Activated CD4-positive, alpha-beta T cell treated with anti-CD3 and anti-CD28 coated beads, Interleukin-2, Interleukin-6, amounts not matched to agents 100 ng/mL and 50 ng/mL, durations not matched to agents 16 hours and 8 hours (primary cell): ENCODE data around the gene HLA-DPB1.
A peak's percentile ranks its signal among the peaks of the same experiment; 100 is the strongest.
"Not testable (repeated sequence)": the region's sequence is repeated elsewhere in the genome, so short reads cannot be mapped to it uniquely, and the experiment has no call there.

Experiments used
- DNase-seq: peaks from one replicate; pipeline ENCODE4 v3.0.0-alpha.2; 2020

HLA-DPB1 gene

GRCh38 chr6:33075568-33076405, at the start of gene HLA-DPB1:
HLA-DPB1 (plus strand) TSS chr6:33075990; CDS start chr6:33076042, 52 bp downstream.
- DNase-seq: peak; percentile 84

- DNase-seq: no peak
Measured at GRCh38 chr6:33028220-33028849, 47.5 kb upstream of the HLA-DPB1 start.

GRCh38 chr6:33029328-33030184, 46.2 kb upstream of the HLA-DPB1 start:
- DNase-seq: peak; percentile 69

DNA sequence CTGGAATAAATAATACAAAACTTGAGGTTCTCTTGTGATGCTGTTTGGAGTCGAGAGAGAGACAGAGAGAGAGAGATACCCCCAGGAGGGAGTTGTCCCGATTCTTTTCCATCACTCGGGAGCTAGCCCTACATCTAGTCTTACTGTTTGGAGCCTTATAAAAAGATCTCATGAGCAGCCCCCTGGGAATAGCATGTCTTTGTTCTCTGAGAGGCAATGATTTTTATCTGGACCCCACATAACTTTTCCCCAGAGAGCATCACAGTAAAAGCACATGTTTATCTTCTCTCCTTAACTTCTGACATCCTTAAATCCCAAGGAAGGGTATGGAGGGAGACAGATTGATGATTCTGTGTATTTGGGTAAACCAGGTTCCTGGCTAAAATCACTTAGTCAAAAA, 45.5 kb upstream of the HLA-DPB1 start:
- no peak for DNase-seq

DNA sequence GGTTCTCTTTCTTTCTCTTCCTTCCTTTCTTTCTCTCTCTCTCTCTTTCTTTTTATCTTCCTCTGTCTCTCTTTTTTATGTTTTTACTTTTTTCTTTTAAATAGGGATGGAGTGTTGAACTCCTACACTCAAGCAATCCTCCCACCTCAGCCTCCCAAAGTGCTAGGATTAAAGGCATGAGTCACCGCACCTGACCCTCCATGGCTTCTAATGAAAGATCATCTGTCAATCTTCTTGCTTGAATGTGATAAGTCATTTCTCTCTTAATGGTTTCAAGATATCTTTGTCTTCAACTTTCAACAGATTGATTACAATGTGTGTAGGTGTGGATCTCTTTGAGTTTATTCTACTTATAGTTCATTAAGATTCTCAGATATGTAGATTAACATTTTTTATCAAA, 41.2 kb upstream of the HLA-DPB1 start:
- DNase-seq: no peak

DNA sequence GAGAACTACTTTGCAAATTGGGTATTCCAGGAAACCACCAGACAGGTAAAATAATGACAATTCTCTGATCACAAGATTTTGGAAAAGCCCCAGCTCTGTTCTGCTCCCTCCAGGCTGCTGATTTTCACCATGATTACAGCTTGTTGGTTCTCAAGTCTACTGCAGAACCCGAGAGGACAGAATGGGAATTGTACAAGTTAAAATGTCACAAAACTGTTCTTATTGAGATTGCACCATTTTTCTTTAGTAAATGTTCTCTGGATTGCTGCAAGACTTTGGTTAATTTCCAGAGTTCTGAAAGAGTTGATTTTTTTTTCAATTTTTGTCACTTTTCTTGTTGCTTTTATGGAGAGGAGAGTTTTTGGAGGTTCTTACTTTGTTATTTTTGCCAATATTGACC, 39.3 kb upstream of the HLA-DPB1 start:
- no peak for DNase-seq

DNA sequence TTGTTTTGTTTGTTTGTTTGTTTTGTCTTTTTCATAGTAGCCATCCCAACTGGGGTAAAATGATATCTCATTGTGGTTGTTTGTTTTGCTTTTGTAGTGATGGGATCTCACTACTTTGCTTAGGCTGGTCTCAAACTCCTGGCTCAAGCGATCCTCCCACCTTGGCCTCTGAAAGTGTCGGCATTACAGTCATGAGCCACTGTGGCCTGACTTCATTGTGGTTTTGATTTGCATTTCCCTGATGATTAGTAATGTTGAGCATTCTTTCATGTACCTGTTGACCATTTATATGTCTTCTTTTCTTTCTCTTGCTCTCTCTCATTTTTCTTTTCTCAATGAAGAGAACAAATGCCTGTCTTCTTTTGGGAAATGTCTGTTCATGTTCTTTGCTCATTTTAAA, 35.6 kb upstream of the HLA-DPB1 start:
- no peak for DNase-seq

DNA sequence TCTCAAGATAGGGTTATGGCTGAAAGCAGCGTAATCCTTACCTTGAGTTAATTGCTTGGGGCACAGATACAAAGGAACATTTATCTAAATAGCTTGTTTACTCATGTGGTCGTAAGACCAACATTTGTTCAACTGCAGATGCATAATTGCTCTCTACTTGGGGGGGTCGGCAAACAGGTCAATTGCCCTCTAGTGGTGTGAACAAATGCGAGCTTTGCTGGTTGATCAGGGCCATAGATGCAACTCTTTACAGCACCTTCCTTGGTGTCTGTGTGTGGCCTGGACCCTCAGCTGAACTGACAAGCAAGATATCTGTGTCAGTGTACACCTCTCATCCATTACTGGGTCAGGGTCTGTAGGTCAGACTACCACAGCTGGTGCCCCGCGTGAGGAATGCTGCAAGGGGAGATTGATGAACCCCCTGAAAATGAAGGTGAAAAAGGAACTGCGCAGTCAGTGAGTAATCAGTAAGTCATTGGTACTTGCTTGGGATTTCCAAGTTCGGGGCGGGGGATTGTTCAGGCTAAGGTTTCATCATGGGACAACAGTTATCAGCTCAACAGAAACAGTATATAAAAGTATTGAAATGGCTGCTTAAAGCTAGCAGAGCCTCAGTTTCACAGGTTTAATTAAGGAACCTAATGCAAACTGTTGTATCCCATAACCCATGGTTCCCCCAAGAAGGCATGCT, 26.3 kb upstream of the HLA-DPB1 start:
- DNase-seq: no peak

DNA sequence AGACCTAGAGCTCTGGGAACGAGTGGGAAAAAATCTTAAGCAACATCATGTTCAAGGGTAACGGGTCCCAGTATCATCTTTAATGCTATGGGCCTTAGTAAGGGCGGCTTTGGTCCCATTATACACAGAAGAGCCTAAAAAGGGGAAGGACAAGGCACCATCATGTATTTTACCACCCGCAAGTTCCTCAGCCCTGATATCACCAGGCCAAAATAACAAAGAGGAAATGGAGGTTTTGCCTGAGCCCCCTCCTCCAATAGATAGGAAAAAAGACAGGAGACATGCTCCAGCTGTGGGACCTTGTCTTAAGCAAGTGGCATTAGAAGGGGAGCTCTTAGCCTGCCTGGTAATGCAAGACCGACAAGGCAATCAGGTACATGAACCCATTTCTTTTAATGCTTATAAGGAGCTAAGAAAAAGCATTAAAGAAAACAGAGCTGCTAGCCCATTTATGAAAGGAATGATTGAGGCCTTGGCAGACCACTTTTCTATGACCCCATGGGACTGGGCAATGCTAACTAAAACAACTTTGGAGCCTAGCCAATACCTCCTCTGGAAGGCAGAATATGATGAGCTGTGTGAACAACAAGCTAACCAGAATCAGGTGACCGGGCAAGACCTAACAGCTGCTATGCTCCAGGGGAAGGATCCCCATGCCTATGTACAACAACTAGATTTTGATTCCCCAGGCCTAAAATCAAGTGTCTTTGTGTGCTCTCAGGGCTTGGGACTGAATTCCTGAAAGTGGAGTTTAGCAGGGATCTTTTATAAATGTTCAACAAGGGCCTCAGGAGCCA, 25.6 kb upstream of the HLA-DPB1 start:
- no peak for DNase-seq

DNA sequence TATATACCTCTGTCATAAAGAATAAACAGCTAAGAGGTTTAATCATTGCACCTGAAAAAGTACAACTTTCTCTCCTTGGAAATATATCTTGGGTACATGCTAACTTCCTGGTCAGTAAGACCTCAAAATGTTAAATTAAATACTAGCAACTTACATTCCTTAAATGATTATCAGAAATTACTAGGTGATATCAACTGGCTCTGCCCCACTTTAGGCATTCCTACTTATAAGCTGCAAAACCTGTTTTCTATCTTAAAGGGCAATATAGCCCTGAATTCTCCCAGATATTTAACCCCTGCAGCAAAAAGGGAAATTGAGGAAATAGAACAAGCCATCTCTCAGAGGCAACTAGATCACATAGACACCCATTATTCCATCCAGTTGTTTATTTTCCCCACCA, 23.2 kb upstream of the HLA-DPB1 start:
- DNase-seq: no peak

DNA sequence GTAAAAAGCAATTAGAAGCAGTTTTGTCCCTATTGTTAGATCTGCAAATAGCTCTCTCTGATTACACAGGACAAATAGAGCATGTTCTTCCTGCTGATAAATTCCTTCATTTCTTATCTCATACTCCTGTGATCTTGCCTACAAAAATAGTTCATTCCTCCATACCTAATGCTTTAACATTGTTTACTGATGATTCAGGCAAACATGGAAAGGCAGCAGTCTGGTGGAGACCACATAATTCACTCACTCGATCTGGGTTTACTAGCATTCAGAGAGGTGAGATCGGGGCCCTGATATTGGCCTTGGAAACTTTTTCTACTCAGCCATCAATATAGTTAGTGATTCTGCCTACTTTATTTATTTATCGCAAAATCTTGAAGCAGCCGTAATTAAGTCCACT, 22.6 kb upstream of the HLA-DPB1 start:
- DNase-seq: no peak

DNA sequence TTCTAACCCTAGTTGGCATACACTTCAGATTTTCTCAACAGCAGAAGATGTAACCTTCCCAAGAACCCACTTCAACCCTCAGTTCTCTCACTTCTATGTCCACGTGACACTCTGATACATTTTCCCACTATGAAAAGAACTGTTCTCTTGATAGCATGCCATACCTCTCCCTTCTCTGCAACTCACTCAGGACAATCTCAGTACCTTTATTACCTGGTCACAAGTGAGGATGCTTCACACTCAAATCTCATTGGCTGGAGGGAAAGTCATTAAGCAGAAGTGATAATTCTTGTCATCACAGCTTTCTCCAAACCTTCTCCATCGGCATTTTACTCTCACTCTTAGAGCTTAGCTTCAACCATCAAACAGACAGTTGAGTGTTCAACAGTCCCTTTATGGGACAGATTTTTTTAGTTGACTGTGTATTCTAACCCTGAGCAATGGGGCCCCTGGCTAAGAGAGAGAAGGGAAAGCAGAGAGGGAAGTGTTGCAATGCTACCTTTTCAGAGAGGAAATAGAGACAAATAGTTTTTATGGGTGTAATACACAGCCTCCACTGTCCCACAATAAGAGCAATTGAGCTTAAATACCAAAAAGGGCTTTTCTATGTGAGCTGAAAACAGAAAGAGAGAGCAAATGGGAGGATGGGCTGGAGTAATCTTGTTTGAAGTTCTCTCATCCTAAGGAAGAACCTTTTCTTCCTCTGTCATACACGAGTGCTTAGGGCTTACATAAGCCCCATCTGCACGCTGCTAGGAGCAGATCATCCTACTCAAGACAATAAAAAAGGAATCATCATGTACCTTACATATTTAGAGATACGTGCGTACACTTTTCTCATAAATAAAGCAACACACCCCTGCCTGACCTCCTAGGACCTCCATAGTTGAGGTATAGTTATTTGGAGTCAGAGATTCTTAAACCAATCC, 18.3 kb upstream of the HLA-DPB1 start:
- no peak for DNase-seq

- no peak for DNase-seq
Measured at GRCh38 chr6:33061987-33062386, 13.8 kb upstream of the HLA-DPB1 start.

- DNase-seq: not testable (repeated sequence)
Measured at GRCh38 chr6:33063435-33063834, 12.4 kb upstream of the HLA-DPB1 start.

DNA sequence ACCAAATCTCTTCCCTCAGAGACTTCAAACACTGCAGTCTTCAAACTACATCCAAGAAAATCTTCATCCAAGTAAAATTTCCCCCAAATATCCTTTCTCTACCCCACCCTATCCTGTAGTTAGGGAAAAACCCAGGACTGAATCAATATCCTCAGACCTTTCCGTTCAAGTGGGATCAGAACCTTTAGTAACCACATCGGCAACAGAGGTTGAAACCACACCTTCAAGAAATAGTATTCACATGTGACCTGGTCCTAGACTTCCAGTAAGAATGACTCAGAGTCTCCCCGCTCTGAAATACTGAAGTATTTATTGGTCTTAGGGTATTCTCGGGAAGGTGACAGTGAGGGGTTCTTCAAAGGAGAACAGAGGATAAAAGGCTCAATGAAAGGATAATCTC, 11.1 kb upstream of the HLA-DPB1 start:
- no peak for DNase-seq

DNA sequence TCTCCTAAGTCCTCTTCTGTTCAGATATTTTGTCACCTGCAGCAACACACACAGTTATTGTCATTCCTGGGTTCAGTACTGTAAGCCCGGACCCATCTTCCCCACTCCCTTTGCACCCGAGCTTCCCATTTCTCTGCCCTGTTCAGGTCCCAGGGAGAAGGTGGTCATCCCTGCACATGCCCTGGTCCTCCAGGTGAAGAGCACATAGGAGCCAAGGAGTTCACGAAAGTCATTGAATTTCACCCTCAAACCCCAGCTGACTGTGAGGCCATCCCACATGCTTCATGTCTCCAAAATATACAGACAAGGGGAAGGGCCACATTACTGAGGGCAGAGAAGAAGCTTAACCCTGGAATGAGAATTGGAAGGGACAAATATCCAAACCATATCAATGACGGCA, 10.5 kb upstream of the HLA-DPB1 start:
- no peak for DNase-seq

DNA sequence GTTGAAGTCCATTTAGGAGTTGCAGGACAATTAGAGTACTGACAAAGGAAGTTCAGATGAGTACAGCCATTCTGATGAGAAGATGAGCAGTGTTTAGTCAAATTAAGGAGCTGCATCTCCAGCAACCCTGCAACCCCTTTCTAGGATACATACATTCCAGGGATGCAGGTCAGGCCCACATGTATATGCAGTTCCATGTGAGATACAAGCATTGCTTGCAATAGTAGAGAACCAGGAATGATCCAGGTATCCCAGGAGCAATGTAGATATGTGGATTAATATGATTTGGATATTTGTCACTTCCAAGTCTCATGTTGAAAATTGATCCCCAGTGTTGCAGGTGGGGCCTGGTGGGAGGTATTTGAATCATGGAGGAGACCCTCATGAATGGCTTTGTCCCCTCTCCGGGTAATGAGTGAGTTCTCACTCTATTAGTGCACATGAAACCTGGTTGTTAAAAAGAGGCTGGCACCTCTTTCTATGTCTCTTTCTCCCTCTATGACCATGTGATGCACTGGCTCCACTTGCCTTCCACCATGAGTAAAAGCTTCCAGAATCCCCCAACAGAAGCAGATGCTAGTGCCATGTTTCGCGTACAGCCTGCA, 8.8 kb upstream of the HLA-DPB1 start:
- no peak for DNase-seq

DNA sequence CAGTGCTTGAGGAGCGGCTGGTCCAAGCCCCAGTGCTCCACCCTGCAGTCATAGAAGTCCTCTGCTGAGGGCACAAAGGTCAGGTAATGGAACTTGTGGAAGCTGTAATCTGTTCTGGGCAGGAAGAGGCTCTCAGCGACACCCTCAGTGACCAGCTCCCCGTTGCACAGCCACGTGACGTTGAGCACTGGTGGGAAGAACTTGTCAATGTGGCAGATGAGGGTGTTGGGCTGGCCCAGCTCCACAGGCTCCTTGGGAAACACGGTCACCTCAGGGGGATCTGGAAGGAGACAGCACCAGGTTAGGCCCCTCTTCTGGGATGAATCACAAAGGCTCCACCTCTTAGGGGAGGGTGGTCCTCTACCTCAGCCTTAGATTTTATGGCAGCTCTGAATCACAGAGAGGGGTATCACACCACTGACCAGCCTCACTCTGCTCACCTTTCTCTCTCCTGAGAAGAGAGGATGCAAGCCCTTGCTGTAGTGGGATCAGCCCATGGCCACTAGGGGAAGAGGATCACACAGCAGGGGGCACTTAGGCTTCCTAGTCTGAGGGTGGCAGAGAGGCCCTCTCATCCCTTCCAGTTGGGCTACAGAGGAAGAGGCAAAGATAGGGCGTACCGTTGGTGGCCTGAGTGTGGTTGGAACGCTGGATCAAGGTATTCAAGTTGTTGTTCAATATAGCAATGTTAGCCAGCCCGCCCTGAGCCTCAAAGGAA, 6.6 kb upstream of the HLA-DPB1 start:
- no peak for DNase-seq

DNA sequence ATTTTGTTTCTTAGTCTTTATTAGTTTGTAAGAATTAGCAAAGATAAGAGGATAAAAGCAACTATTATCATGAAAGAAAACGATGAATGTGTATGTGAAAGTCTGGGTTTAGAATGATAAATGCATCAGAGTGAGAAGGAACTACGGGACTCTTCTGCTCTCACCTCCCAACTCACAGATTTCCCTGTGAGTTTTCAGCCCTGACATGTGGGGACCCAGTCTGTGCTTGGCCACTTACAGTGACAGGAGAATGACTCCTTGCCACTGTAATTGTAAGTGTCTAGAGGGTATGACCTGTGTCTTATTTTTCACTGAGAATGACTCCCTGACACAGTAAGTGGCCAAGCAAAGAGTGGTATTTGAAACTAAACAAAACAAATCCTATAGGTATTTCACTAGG, 4.9 kb upstream of the HLA-DPB1 start:
- DNase-seq: no peak

GRCh38 chr6:33071569-33071968, 4.2 kb upstream of the HLA-DPB1 start:
- no peak for DNase-seq
